DMS53 treated with DMSO at 0.1 percent for 48 hours (cell line): Measurements from ENCODE around the gene ERCC6L.
A peak's percentile ranks its signal among the peaks of the same experiment; 100 is the strongest.
"Not testable (repeated sequence)": the region's sequence is repeated elsewhere in the genome, so short reads cannot be mapped to it uniquely, and the experiment has no call there.

Experiments used
- DNase-seq: peaks from one replicate; lab custom pipeline; 2025; ENCODE audit not compliant: unreplicated experiment; lab: John Stamatoyannopoulos, UW

The ERCC6L gene

GRCh38 chrX:72247206-72247942 lies 8.5 kb upstream of the ERCC6L start:
- DNase-seq: peak; percentile 87

DNA sequence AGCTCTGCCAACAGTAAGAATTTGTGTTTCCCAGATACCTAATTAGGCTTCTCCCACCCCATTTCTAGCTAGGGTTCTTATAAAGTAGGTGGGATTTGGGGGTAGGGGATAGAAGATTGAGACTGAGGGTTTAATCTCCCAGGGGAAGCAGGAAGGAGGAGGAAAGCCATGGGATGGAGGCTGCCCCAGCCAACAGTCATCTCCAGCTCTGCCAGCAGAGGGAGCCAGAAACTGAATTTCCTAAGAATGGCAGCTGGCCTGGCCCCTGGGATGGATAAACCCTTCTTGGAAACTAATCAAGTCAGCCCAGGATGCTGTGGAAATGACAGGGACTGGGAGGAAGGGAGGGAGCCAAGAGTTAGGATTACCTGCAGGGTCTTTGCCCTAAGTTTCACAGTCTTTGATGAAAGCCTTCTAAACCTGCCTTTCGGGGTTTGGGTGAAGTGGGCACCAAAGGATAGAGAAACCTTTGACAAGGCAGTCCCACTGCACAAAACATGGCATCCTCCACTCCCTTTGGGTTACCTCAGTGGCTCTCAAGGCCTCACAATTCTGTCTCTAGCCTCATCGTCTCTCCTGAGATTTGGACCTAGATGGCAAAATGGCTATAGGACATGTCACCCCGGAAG lies 6.7 kb upstream of the ERCC6L start:
- peak; percentile 69 for DNase-seq

GRCh38 chrX:72243472-72243871 lies 4.6 kb upstream of the ERCC6L start:
- no peak for DNase-seq

DNA sequence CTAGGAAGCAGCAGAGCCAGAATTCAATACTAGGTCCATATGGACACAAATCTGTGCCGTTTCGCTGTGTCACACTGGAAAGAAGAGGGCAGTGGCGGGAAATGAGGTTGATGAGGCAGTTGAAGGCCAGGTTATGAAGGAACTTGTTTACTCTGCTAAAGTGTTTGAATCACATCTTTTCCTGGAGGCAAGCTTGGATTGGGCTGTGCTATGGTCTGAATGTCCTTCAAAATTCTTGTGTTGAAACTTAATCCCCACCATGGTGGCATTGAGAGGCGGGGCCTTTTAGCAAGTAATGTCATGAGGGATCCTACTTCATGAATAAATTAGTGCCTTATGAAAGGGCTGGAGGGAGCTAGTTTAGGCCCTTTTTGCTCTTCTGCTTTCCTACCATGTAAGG lies 2.1 kb upstream of the ERCC6L start:
- DNase-seq: no peak

- no peak for DNase-seq
Measured at GRCh38 chrX:72238183-72238582, 644 bp downstream of the ERCC6L start.

DNA sequence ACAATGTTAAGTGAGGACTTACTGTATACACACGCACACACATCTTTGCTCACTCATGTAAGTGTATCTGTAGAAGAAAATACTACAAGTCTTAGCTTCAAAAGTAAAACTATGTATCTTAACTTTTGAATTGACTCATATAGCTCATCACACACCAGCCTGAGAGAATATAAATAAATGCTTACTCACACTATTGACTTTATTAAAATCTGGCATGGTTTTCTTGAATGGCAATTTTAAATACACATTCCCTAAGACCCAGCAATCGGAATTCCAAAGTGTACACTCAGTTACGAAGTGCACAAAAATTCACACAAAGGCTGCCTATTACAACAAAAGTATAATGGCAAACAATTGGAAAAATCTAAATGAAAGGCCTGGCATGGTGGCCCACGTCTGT lies 2.0 kb downstream of the ERCC6L start:
- no peak for DNase-seq

DNA sequence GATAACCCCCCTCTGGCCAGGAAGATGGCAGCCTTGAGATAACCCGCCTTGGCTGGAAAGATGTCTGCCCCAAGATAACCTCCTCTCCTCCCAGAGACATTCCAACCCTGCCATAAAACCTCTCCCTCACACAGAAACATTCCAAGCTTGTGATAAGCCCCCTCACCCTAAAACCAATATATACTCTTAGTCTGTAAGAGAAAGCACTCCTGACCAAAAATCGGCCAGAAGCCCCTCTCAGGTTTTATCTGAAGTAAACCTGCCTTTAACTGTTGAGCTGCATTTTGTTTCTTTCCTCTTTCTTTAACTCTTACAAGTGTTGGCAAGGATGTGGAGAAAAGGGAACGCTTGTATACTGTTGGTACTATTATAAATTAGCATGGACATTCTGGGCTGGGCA lies 8.5 kb downstream of the ERCC6L start:
- DNase-seq: no peak

- DNase-seq: not testable (repeated sequence)
Measured at GRCh38 chrX:72220375-72220774, 18.5 kb downstream of the ERCC6L start.

GRCh38 chrX:72216973-72217372 lies 21.9 kb downstream of the ERCC6L start:
- DNase-seq: no peak

DNA sequence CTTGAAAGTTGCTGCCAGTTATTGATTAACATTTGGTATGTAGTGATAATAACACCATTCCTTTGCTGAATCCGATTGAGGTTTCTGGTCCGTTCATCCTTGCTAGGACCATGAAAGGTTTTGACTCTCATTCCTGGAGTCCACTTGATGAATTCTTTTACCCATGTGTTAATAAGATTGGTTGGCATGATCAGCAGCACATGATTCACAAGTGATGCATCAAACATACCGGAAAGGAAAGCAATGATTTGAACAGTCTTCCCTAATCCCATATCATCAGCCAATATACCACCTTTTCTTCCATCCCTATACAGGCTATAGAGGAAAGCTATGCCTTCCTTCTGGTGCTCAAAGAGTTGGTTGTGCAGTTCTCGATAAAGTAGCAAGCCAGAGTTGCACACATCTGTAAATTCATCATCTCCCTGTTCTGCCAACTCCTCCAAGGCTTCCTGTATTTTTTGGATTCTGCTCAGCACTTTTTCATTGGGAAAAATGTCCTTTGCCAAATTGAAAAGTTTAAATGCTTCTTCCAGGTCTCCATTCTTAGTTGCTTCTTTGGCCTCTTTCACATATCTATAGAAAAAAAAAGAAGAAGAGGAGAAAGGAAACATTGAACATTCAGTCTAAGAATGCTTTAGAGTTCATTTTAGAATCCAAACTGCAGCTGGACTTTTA lies 30.6 kb downstream of the ERCC6L start:
- DNase-seq: no peak

GRCh38 chrX:72207366-72207765 lies 31.5 kb downstream of the ERCC6L start:
- DNase-seq: no peak

- no peak for DNase-seq
Measured at GRCh38 chrX:72205706-72206105, 33.1 kb downstream of the ERCC6L start.

DNA sequence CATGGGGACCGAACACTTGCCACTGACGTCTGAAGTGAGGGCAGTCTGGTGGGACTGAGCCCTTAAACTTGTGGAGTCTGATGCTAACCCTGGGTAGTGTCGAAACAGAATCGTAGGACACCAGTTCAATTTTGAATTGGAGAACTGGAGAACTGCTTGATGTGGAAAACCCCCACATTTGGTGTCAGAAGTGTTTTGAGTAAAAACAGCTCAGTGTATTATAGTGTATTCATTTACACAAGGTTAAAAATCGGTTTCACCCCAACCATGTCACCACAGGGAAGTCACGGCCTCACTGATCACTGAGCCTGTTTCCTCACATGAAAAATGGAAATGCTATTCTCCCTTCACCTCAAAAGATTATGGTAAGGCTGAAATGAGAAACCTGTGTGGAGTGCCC lies 35.4 kb downstream of the ERCC6L start:
- no peak for DNase-seq

DNA sequence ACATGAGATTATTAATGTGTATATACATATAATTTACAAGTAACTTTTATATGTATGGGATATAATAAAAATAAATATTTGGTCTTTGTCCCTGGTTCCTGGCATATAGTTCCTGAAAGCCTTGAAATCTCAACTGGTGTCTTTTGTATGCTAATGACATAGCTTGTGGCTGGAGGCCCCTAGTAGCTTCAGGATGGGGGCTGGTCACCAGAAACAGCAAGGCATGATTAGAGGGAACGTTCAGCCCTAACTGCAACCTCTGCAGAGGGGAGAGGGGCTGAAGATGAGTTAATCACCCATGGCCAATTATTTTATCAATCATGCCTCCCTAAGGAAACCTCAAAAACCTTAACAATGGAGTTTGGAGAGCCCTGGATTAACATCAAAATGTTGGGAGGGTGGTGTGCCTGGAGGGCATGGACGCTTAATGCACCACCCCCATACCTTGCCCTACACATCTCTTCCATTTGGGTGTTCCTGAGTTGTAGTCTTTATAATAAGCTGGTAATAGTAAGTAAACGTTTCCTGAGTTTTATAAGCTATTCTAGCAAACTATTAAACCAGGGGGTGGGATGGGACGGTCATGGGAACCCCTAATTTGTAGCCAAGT lies 35.9 kb downstream of the ERCC6L start:
- no peak for DNase-seq

DNA sequence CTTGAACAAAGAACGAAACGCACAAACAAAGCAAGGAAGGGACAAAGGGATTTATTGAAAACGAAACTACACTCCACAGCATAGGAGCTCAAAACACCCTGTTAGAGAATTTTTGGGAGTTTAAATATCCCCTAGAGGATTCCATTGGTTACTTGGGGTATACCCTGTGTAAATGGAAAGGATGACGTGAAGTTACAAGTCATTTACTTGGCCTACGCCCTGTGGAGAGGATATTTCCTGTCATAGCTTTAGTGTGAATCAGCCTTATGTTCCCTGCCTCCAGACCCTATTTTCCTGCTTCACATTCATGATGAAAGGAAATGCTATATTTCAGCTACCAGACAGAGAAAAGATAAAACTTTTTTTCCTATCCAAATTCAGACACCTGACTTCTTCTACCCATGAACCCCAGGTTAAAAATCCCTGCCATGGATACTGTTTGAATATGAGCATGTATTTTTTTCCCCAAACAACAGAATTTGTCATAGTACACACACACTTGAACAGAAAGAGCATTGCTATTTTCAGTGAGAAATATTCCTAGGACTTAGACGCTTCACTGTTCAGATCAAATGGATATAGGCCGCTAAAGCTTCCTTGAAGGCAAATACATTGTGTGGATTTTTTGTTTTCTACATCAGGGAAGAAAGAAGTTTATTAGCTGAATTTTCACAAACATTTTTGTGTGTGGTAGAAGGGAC lies 36.8 kb downstream of the ERCC6L start:
- DNase-seq: no peak

GRCh38 chrX:72182924-72183323 lies 55.9 kb downstream of the ERCC6L start:
- no peak for DNase-seq

DNA sequence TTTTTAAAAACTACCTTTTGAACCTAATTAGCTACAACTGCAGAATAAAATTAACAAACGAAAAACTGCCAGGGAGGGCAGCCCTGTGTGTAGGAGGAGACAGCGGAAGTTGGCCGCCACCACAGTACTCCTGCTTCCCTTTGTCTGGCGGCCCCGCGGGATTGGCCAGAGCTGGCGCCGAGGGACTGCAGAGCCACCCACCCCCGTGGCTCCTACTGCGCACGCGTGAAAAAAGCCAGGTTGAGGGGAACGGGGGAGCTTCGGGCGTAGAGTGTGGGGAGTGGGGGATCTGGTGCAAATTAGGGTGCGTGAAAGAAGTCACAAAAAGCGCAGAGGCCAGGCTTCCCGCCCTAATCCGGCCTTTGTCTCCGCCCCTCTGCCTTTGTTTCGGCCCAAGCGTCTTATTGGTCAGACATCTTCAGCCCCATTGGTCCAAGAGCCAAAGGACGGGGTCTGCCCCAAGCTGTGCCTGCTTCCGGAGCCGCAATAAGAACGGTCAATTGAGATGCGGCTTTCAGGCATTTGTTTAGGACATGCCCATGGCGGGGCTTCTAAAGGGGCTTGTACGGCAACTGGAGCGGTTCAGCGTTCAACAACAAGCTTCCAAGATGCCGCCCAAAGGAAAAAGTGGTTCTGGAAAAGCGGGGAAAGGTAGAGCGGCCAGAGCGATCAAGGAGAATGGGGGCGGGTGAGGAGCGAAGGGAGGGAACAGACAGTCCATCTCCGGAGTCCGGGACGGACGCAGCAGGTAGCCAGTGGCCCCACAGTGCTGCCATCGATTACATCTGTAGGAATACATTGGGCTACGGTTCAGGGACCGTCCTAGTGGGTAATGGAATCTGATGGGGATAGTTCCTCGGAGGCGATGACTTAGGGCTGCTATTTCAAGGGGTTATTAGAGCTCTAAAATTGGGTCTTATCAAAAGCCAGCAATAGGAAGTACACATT lies 57.4 kb downstream of the ERCC6L start, which contains the start of gene PIN4:
Gene PIN4 (plus strand): TSS at position 580 of the 948 bp plus-strand sequence. CDS start 29 bp downstream, at position 609.
- peak; percentile 95 for DNase-seq

GRCh38 chrX:72180539-72180938 lies 58.3 kb downstream of the ERCC6L start:
- DNase-seq: no peak

- DNase-seq: no peak
Measured at GRCh38 chrX:72176981-72177380, 61.8 kb downstream of the ERCC6L start.

GRCh38 chrX:72176289-72176688 lies 62.5 kb downstream of the ERCC6L start:
- not testable (repeated sequence) for DNase-seq
